Testis (tissue), 3 donors: ENCODE results near the gene WTAP. TPM values are rescaled to one million over a fixed set of nuclear protein-coding genes. Genes with fewer than 3 reads are reported as not detected.
"Not testable (repeated sequence)": the region's sequence is repeated elsewhere in the genome, so short reads cannot be mapped to it uniquely, and the experiment has no call there.

Experiments used
- DNase-seq: peaks from one replicate; pipeline ENCODE4 v3.0.0-alpha.2; 2019
- H3K27ac ChIP-seq, 2 donors: fragments of 200-600 bp; sonication (generic); one replicate each; pipeline ENCODE4 v1.5.1; 2019
- H3K27me3 ChIP-seq: fragments of 200-600 bp; sonication (generic); one replicate; pipeline ENCODE4 v1.5.1; 2019
- H3K36me3 ChIP-seq: fragments of 200-600 bp; sonication (generic); one replicate; pipeline ENCODE4 v1.5.1; 2017; ENCODE audit warnings: low read depth; ENCODE audit errors: missing control alignments
- H3K4me1 ChIP-seq: fragments of 200-600 bp; sonication (generic); one replicate; pipeline ENCODE4 v1.5.1; 2019
- H3K4me3 ChIP-seq, 2 donors: fragments of 200-600 bp; sonication (generic); one replicate each; pipeline ENCODE4 v1.5.1; 2017 to 2019
- H3K9me3 ChIP-seq: fragments of 200-600 bp; sonication (generic); one replicate; pipeline ENCODE4 v1.5.1; 2017
- CTCF ChIP-seq, 3 experiments: fragments of 450-650 bp in 2 of 3; fragments of 200-600 bp in 1 of 3; sonication (generic) in 1 of 3; IDR thresholded peaks; one replicate each; pipeline ENCODE4 v1.5.1; 2016 to 2019; ENCODE audit warnings: antibody characterized with exemption in 3 of 3, mild to moderate bottlenecking in 2 of 3, moderate library complexity in 1 of 3
- POLR2A ChIP-seq: fragments of 450-650 bp; IDR thresholded peaks from one replicate; pipeline ENCODE4 v1.6.1; 2017; ENCODE audit warnings: antibody characterized with exemption, mild to moderate bottlenecking, moderate library complexity
- WGBS, 2 donors: methylation state at CpG; one replicate each; pipeline ENCODE4 v1.1.5; 2018; 5-methylcytosine and 5-hydroxymethylcytosine counted together
- intact Hi-C: fragments of 100-400 bp; cut with DNase I; formaldehyde crosslinking; loops from one replicate; pipeline ENCODE4 v1.15.1; 2023; ENCODE audit warnings: low total_unique reads
- polyA plus RNA-seq: library from polyadenylated mRNA; stranded (reverse); fragments of 350-450 nt; fragmentation: Illumina TruSeq; extraction: RNeasy Lipid Tissue Mini Kit (QIAGEN cat#74804); gene quantifications from one replicate; pipeline ENCODE4 v1.2.3, GENCODE V29; 2014; ENCODE audit warnings: low read depth, low replicate concordance; ENCODE audit not compliant: insufficient read depth
- total RNA-seq, 2 donors: library from RNA; depleted of rRNA; stranded (reverse); fragments of >200 nt; gene quantifications; one replicate each; pipeline ENCODE4 v1.2.3, GENCODE V29; 2016

Gene WTAP
- total and polyA plus RNA-seq, 3 donors from 2014 or later, result 76.7 to 91.2 (median 88.0) TPM

DNA sequence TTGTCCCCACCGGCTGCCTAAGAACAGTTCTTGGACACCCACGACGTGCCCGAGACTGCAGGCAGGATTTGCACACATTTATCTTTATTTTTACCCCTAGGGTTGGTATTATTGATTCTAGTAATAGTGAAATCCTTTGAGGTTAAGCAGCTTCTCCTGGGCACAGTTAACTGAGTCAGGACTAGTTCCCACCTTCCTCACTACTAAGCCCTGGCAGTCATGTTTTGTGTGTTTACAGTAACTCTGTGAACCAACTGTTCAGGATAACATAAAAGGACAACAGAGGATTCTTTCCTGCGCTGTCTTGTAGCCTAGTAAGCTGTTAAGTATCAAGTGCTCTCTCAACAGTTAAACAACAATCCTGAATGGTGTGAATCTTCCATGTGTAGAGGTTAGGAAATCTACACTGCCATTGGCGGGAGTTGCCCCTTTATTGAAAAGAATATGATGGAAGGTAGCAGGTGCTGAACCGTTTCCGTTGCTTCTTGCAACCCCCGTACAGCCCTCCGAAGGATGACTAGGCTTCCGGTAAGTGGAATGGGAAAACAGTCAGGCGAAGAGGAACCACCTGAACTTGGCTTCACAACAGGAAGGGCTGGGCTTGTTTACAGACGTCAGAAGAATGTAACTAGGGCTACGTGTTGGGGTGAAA lies 33.3 kb upstream of the WTAP start:
- peak; percentile 43 for DNase-seq
- H3K4me3 ChIP-seq, result peak overlapping the region; percentile 93 to 94
- no peaks in the 10 kb centered on the region for H3K27me3 ChIP-seq
- H3K9me3 ChIP-seq, result no peaks in the 10 kb centered on the region
- H3K4me1 ChIP-seq, result peaks cover 9% of the 10 kb centered on the region
- TF ChIP-seq CTCF (IDR thresholded peaks at IDR 0.05) (no peak), POLR2A (no peak)
- H3K27ac ChIP-seq, result peak overlapping the region; percentile 93 to 98
- H3K36me3 ChIP-seq, result no peaks in the 10 kb centered on the region
- 10 to 16% methylated on average over 14 of the region's 14 CpGs for WGBS, 2 donors
- intact Hi-C loops, result loop anchor here (5.0 kb wide), 1 partner anchor 33 kb away; the partner anchor contains the start of gene WTAP

DNA sequence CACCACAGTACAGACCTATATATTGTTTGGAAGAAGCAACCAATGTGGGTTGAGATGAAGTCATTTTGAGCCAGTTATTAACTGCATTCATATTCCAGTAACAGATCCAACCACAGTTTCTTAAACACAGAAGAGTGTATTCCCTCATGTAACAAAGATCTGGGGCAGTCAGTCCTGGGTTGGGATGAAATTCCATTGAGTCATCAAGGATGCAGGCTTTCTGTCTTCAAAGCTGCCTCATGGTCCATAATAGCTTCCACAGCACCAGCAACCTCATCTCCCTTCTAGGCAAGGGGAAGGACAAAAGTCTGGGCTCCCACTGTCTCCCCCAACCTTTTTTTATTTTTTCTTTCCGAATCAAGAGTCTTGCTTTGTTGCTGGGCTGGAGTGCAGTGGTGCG lies 31.3 kb upstream of the WTAP start:
- no peaks in the 10 kb centered on the region for H3K36me3 ChIP-seq
- H3K27me3 ChIP-seq, result no peaks in the 10 kb centered on the region
- H3K4me3 ChIP-seq, result no peak overlapping the region
- no peaks in the 10 kb centered on the region for H3K9me3 ChIP-seq
- TF ChIP-seq POLR2A (no peak), CTCF (IDR thresholded peaks at IDR 0.05) (no peak)
- WGBS, 2 donors, result 100% methylated on average over 2 of the region's 2 CpGs
- no peak overlapping the region for H3K27ac ChIP-seq
- no peak for DNase-seq
- H3K4me1 ChIP-seq, result peaks cover 9% of the 10 kb centered on the region
- intact Hi-C loops, result no loop called here

DNA sequence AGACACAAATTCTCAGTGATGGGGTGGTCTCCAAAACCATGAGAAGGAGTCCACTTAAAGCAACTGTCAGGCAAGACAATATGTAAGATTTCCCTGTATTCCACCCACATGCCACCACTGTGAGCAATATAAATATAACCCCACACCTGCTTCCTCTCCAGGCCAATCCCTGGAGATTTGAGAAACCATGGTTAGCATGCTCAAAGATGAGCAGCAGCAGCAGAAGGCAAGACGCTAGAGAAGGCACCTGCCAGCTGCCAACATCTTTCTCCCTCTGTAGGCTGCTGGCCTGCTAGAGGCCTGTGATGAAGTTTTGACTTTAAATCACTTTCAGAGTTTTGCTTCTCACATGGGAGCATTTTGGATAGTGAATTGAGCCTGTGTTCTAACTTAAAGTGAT lies 26.3 kb upstream of the WTAP start:
- intact Hi-C loops, result no loop called here
- Histone ChIP-seq H3K27ac (no peak overlapping the region), H3K4me1 (no peaks in the 10 kb centered on the region), H3K4me3 (no peak overlapping the region), H3K36me3 (no peaks in the 10 kb centered on the region), H3K9me3 (no peaks in the 10 kb centered on the region), H3K27me3 (no peaks in the 10 kb centered on the region)
- DNase-seq, result no peak
- WGBS, 2 donors, result 36 to 82% methylated on average over 1 of the region's 1 CpG
- TF ChIP-seq CTCF (IDR thresholded peaks at IDR 0.05) (no peak), POLR2A (no peak)

DNA sequence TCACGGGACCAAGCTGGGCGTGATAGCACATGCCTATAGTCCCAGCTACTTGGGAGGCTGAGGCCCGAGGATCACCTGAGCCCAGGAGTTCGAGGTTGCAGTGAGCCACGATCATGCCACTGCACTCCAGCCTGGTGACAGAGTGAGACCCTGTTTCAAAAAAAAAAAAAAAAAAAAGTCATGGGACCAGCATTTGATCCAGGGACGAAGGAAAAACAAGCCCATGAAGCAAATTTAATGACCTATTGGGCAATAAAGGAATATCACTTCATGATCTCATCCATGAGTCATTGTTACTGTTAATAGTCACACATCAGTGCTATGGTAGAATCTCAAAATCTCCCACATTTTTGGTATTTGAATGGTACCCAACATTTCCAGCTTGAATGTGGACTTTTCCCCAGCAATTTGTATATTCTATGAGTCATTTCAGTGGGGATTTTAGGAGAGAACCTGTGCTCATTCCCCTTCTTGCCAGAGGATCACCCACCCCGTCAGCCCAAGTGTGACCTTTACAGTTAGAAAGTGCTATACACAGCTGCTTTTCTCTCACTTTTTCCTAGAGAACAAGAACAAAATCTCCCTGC lies 25.8 kb upstream of the WTAP start:
- H3K9me3 ChIP-seq, result no peaks in the 10 kb centered on the region
- no peaks in the 10 kb centered on the region for H3K36me3 ChIP-seq
- no peak overlapping the region for H3K27ac ChIP-seq
- WGBS, 2 donors, result 77 to 91% methylated on average over 7 of the region's 7 CpGs
- no peaks in the 10 kb centered on the region for H3K27me3 ChIP-seq
- DNase-seq, result no peak
- no peak for TF ChIP-seq POLR2A
- no peak for TF ChIP-seq CTCF (IDR thresholded peaks at IDR 0.05)
- H3K4me3 ChIP-seq, result no peak overlapping the region
- H3K4me1 ChIP-seq, result no peaks in the 10 kb centered on the region
- intact Hi-C loops, result no loop called here

DNA sequence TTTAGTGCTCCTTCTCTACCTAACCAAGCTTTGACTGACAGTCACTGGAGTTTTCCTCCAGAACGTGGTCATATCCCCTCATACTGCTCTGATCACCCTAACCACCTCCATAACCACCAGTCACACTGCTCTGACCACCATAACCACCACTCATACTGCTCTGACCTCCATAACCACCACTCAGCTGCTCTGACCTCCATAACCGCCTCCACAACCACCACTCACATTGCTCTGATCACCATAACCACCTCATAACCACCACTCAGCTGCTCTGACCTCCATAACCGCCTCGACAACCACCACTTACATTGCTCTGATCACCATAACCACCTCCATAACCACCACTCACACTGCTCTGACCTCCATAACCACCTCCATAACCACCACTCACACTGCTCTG lies 16.7 kb upstream of the WTAP start:
- H3K27me3 ChIP-seq, H3K4me1 ChIP-seq, H3K4me3 ChIP-seq, H3K9me3 ChIP-seq, intact Hi-C loops, H3K36me3 ChIP-seq, DNase-seq, H3K27ac ChIP-seq: not testable (repeated sequence)
- 79 to 94% methylated on average over 4 of the region's 4 CpGs for WGBS, 2 donors

GRCh38 chr6:159712389-159712788 lies 14.9 kb upstream of the WTAP start:
- H3K4me3 ChIP-seq, DNase-seq, intact Hi-C loops, H3K9me3 ChIP-seq, H3K27me3 ChIP-seq, H3K27ac ChIP-seq, H3K4me1 ChIP-seq, H3K36me3 ChIP-seq: not testable (repeated sequence)
- 83 to 86% methylated on average over 3 of the region's 3 CpGs for WGBS, 2 donors
